Stimulated activated CD4-positive, alpha-beta T cell treated with anti-CD3 and anti-CD28 coated beads, Interleukin-15, amount 100 ng/mL, for 48 hours (primary cell): Measurements from ENCODE around the gene CDH23.
A peak's percentile ranks its signal among the peaks of the same experiment; 100 is the strongest.

Source experiments
- DNase-seq, 2 donors: peaks; one replicate each; pipeline ENCODE4 v3.0.0-alpha.2; 2020; ENCODE audit warnings: low read depth in 2 of 2

CDH23 gene

DNA sequence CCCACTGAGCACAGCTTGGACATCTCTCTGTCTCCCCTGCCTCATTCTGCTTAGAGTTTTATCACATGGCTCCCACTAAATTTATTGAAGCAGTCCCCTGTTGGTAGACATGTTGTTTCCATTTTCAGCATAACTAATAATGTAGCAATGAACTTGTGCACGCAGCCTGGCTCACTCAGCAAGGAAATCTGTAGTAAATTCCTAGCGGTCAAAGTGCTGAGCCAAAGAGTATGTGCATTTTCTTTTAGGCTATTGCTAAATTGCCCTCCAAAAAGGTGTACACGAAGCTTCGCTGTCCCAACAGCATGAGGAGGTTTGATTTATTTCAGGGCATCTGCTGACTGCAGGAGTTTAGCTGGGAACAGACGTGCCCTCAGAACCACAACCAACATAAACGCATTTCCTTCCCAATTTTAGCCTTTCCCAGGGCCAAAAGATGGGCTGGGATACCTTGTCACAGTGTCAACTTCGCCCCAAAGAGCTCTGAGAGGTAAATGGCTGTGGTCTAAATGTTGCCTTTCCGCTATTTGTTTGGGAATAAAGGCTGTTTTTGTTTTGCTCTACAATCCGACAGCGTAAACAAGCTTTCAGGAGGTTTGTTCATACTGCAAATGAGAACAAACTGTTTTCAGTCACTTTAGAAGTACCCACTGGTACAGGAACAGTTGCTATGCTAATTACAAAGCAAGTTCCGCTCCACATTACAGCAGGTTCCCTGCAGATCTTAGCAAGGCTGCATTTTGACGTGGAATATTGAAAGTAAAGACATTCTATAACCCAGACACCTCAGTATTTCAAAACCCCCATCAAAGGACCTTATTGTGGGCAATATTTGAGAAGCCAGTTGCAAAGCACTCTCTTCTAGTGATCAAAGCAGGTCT is 359.8 kb downstream of the CDH23 start:
- DNase-seq: no peak

DNA sequence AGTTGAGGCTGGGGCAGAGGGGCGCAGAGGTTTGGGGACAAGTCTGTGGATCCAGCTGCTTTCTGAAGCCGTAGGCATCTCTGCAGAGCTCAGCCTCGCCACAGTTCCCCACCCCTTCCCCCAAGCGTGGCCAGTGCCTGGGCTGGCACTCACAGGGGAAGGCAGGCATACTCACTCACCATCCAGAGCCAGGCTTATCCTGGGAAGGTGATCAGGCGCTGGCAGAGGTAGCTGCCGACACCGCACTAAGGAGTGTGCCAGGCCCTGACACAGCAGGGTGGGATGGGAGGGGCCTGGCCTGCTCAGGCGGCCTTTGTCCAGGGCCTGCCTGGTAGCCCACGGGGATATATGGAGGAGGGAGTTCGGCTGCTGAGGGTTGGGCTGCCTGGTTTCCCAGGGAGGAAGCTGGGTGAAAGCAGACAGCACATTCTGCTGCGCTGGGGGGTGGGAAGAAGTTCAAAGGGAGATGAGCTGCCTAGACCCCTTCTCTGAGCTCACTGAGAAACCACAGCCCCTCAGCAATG is 360.7 kb downstream of the CDH23 start:
- no peak for DNase-seq

DNA sequence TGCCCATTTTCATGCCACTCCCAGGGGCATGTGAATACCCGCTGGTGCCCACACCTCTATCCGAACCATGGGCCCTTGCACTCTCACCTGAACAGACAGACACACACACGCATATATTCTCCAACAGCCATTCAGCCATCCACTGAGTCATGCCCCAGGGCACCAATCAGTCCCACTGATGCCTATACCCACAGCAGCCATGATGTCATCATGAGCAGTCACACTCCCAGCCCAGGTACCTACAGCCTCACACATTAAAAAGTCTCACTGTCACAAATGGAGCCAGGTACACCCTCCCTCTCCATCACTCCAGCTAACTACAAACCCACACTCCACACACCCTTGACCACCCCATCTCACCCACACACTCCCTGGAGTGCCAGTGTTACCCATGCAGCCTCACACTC is 364.4 kb downstream of the CDH23 start:
- peak in 1 of 2 donors; percentile 42 for DNase-seq

DNA sequence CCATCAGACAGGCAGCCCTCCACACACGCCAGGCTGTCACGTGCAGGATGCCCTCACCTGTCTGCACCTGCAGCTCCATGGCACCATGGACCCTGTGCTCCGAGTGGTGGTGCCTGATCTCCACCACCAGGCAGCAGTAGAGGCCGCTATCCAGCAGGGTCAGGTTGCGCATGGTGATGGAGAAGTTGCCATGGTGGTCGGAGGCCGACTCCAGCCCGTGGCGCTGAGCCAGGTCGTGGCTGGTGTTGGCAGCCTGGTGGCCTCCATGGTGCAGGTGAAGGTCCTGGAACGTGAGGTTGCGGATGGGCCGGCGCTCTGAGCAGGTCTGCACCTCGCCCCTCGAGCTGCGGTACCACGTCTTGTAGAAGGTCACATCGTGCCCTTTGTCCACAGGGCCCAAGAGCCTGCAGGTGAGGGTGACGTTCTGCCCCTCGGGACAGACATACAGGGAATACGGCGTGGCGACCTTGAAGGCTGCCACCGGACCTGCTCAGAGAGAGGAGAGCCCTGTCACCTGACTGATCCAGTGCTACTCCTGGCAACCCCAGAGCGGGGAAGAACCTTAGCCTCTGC is 364.9 kb downstream of the CDH23 start:
- DNase-seq: no peak

DNA sequence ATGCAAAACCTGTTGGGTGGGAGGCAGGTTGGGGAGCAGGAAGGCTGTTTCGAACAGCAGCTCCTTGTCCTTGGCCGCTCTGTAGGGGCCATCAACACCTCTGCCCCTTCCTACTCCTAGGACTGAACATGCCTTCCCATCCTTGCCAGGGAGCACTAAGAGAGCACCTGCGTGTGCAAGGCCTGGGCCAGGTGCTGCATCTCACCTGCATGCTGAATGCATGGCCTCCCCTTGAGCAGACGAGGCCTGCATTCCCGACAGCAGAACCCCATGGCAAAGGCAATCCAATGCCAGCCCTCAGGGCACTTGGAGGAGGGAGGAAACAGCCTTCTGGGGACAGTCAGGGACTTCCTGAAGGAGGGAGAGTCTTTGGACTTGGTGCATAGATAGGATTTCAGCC is 365.6 kb downstream of the CDH23 start:
- DNase-seq: no peak

DNA sequence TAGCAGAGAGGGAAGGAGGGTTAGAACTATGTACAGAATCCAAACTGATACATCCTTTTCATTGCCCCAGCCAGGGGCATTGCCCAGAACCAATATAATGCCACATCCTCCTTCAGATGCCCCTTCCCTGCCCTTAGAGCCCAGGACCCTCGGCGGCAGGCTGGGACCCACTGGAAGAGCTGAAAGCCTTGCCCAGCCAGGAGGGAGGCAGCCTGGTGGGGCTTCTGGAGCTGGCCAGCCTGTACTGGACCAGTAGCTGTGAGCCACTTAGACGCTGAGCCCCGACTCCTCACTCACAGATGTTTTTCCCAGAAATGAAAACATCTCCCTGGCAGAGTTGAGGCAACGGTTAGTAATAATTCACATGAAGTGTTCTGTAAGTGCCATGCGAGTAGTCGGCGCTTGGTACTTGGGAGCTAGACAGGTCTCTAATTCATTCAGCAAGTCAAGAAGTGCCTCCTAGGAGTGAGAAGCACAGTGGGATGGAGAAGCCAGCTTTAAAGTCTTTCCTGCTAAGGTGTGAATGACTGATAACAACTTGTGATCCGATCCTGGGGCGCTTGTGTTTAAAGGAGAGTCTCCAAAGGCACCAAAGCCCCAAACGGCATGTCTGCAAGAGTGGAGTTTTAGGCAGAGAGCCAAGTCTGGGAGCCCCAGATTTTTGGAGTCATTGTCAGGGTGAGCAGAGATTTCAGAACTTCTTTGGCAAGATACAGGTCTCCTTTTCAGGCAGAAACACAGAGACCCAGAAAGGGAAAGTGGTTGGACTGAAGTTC is 366.8 kb downstream of the CDH23 start:
- DNase-seq: no peak

DNA sequence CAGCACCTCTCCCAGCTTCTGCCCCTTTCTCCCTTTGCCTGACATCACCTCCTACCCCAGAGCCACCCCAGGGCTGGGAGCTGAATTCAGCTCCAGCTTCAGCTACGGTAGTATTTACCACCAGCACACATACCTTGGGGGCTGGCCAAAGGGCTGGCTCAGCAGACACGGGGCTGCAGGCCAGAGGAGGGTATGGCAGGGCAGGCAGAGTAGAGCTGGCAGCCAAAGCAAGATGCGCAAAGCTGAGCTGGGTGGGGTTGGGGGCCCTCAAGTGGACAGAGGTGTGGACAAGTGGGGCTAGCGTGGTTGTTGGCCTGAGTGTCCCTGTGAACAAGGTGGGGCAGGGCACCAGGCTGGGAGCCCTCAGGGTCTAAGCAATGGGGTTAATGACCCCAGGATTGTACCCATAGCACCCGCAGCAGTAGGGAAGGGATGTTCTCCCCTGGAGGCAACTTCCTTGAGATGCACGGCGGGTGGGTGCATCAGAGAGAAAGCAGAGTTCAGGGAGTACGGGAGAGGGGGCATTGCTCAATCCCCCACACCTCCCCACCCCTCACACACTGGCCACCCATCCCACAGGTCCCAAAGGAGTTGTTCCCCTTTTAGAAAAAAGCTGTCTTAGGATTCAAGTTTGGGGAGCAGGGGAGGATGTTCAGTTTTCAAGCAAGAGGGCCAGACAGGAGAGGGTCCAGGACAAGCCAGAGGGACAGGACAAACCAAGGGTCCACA is 368.6 kb downstream of the CDH23 start:
- no peak for DNase-seq

DNA sequence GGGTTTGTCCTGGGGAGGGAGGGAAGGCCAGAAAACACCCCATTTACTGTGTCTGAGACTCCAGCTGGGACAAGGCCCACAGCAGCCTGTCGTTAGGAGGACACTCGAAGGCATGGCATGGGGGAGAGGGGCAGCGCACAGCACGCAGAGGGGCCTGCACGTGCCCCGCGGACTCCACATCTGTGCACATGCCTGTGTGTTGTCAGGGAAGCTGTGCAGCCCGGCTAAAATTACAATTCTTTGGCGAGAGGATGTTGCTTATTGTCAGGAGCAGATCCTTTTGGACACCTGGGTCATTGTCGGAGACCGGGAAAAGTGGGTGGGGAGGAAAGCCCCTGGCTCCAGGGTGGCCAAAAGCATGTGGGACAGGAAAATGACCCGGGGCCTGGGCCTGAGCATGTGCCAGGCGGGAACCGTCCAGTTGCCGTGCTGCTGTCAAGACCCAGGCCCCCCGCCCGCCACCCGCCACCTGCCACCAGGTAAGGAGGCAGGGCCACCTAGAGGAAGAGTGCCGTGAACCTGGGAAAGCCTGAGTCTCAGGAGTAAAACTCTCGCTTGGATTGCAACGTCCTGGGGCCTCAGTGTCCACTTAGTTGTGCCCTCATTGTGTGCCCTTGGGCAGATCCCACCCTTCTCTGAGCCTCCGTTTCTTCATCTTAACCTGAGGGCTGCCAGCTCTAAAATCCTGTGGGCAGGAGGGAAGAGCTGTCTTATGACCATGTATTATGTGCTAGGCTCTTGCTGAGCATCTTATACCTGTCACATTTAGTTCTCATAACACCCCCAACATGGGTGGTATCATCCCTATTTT is 369.4 kb downstream of the CDH23 start:
- no peak for DNase-seq

DNA sequence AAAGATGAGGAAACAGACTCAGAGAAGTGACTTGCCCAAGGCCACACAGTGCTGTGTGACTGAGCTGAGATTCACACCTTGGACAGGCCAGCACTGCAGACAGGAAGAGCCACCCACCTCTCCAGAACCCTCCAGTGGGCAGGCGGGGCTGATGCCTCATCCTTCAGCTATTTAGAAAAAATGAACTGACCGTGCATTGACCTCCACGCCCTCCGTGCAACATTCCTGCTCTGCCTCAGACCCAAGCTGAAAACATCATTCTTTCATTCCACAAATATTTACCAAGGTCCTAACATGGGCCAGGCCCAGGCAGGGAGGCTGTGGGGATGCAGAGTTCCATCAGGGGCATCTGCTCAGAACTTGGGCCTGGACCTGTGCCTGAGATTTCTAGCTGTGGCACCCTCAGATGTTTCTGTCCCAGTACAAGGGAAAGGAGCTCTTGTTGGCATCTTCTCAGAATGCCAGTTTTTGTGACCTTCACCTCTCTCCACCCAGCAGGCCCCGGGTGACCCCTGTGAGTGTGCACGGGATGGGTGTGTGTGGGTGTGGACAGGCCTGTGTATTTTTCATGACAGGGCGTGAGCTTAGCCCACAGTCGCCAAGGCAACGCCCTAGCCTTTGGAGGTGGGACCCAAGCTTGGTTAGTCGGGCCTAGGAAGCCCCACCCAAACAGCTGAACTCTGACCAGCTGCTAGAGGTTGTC is 370.1 kb downstream of the CDH23 start:
- no peak for DNase-seq

DNA sequence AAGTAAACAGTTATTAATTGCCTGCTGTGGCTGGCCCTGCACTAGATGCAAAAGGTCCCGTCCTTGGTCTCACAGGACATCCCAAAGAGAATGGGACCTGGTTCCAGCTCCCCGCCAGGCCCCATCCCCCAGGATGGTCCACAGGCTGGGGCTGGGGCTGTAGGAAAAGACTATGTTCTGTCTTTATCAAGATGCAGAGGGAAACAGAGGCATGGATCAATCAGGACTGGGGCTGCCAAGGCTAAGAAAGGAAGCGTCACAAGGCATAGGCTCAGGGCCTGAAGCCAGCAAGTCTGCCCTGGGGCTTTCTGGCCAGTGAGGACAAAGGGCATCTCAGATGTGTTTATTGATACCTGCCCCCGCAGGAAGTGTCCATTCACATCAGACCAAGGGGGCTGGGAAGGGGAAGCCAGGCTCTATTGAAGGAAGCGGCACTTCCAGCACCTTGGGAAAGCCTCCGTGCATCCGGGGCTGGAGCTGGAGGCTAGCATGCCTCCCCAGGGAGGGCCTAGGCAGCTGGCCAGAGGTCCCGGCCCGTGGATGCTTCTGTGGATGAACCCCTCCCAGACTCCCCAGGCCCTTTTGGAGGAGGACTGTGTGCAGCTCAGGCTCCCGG is 370.8 kb downstream of the CDH23 start:
- no peak for DNase-seq

DNA sequence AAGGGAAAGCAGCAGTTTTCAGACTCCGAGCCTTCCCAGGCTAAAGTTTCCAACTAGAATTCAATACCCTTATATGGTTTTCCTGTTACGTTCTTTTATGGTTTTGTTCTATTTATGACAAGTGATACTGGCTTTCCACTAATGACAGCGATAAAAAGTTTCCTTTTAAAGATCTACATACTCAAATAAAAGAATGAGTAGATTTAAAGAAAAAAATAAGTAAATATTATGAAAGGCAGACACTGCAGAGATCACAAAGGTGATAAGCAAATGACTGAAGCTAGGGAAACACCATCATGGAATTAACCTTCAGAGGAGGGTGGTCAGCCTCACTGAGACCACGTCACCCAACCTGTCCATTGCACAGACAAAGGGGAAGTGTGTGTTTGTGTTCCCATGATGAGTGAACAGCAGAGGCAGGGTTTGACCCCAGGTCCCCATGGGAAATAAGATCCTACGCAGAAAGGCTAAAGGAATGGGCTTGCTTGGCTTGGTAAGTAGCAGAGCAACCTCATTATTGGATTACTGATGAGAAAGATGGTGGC is 372.6 kb downstream of the CDH23 start:
- DNase-seq: no peak

DNA sequence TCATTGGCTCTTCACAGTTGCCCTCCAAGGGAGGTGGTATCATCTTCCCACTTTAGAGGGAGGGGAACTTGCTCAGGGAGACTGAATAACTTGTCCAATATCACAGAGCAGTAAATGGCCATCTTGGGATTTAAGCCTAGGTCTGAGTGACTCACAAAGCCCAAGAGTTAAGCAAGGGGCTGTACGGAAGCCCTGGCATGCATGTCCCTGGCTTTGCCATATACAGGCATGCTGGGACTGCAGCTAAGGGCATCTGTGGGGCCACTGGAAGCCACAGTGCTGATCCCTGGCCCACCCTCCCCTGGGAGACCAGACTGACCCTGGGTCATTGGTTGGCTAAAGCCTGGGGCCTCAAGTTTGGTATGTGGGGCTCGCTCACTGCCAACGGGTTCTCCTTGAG is 373.5 kb downstream of the CDH23 start:
- DNase-seq: no peak

DNA sequence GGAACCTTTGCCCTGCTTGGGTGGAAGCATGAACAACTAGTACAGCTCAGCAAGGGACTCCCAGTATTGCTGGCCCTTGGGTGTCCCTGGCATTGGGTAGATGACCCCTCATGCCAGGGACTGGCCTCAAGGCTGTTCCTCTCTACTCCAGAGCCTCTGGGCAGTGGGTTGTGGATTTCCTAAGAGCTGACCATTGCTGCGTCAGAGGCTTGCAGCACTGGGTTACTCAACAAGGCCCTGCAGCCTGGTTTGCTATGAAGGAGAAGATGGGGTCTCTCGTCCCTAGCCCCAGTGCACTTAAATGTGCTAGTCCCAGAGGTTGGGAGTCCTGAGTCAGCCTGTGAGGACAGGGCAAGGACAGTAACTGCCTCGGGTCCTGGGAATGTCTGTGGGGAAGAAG is 374.1 kb downstream of the CDH23 start:
- no peak for DNase-seq

DNA sequence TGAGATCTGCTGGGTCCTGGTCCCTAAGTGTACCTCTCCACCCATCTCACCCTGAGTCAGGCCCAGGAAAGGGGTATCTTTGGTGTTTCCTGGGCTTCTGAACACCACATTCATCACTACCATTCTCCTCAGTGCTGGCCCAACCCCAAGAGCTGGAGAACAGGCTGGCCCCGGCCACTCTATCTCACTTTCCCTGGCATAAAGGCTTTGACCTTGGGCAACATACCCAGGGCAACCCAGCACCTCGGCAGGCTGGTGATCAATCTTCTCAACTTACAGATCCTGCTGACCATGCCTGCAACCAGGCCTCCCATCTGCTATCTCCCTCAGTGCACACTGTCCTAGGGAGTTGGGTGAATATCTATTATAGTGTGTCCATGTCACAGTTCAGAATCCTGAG is 374.5 kb downstream of the CDH23 start:
- no peak for DNase-seq

DNA sequence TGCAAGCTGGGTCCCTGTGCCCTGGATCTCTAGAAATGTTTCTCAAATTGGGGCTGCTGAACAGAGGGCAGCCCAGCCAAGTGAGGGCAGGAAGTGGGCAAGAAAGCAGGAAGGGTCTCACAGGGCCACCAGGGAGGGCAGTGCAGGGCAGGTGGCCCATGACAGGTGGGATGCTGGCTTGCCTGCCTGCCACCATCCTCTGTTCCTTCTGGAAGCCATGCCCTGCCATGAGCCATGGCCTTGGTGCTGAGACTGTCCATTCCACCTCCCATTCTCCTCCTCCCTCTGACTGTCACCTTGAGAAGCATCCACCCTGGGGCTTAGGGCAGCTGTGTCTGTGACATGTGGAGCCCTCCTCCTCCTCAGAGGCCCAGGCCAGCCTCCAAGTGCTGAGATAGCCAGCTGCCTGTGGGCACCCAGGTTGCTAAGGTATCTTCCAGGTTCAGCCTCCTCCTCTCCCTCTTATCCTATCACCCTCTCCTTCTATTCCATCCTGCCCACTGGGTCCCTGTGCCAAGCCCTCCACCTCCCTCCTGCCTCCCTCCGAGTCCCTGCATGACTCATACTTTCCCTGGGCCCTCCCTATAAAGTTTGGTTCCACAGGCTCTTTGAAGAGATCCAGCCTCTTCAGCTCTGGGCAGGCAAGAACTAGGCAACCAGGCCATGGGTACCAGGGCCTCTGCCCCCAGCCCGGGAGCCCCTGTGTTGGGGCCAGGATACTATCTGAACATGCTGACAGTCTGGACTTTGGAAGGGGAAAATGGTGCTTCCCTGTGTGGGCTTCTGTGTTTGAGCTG is 375.3 kb downstream of the CDH23 start:
- peak in 1 of 2 donors; percentile 33 for DNase-seq

DNA sequence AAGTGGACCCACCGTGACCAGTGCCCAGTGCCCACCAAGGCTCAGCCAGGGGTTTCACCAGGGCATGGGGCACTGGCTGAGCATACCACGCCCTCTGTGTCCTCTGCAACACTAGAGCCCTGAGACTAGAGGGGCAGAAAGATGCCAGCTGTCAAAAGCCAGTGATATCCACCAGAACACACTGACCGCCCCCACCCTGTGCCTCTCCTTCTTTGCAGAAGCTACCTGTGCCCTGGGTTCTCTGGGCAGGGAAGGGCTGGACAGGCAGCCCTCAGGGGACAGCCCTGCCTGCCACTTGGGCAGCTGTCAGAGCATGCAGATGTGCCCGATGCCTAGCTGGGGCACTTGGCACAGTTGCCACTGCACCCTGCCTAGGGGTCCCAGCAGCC is 376.1 kb downstream of the CDH23 start:
- DNase-seq: no peak

DNA sequence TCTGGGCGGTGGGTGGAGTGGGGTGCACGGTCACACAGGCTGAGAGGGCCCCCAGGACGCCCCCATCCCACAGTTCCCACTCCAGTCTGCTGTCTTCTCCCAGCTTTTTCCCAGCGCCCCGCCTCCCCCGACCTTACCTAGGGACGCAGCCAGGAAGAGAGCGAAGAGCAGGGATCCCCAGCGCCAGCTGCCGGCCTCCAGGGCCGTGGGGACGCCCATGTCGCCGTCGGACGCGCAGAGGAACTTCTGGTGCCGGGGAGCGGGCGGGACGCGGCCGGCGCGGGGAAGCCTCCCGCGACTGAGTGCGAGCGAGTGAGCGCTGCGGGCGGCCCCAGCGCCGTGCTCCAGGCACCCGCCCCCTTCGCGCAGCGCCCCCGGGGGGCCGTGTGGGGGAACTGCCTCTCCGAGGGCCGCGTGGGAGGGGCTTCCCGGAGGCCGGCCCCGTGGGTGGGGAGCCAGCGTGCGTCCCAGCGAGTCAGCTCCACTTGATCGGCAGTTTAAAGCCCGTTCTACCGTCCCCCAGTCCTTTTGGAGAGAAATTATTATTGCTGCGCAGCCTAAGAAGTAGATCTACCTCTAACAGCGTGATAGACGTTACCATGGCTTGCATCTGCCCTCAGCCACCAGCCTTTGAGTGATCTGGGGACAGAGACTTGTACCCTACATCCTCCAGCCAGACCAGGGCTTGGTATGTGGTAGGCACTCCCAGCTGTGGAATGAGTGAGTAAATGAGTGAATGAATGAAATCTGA is 376.7 kb downstream of the CDH23 start, which contains the start of gene VSIR:
TSS of gene VSIR (minus strand) at position 300 of the 751 bp plus-strand sequence. CDS start at position 219, 81 bp downstream.
- DNase-seq: peak; percentile 89 to 96
